DMS153 treated with DMSO at 0.1 percent for 48 hours (cell line): ENCODE measurements around the gene NOP56.

ENCODE experiments used
- DNase-seq: peaks from one replicate; lab custom pipeline; 2025; ENCODE audit not compliant: unreplicated experiment; lab: John Stamatoyannopoulos, UW

NOP56 gene

GRCh38 chr20:2651772-2652723, at the start of gene NOP56:
NOP56 (plus strand) TSS chr20:2652632; CDS start chr20:2652661, 29 bp downstream.
- DNase-seq, result peak; percentile 78

GRCh38 chr20:2602746-2603145, 49.7 kb upstream of the NOP56 start:
- no peak for DNase-seq

GRCh38 chr20:2603816-2604505, 48.5 kb upstream of the NOP56 start:
- DNase-seq, result peak; percentile 72

- peak; percentile 72 for DNase-seq
Measured at GRCh38 chr20:2604506-2604835, 48.0 kb upstream of the NOP56 start.

GRCh38 chr20:2606507-2607006, 45.9 kb upstream of the NOP56 start:
- DNase-seq, result no peak

GRCh38 chr20:2610326-2610725, 42.1 kb upstream of the NOP56 start:
- DNase-seq, result no peak

GRCh38 chr20:2610941-2611720, 41.3 kb upstream of the NOP56 start:
- peak; percentile 2 for DNase-seq

- DNase-seq, result no peak
Measured at GRCh38 chr20:2612073-2612472, 40.4 kb upstream of the NOP56 start.

- DNase-seq, result no peak
Measured at GRCh38 chr20:2616634-2617033, 35.8 kb upstream of the NOP56 start.

GRCh38 chr20:2617099-2617714, 35.2 kb upstream of the NOP56 start:
- no peak for DNase-seq

GRCh38 chr20:2618815-2619214, 33.6 kb upstream of the NOP56 start:
- no peak for DNase-seq

GRCh38 chr20:2619337-2619736, 33.1 kb upstream of the NOP56 start:
- no peak for DNase-seq

- no peak for DNase-seq
Measured at GRCh38 chr20:2619961-2620595, 32.4 kb upstream of the NOP56 start.

- DNase-seq, result no peak
Measured at GRCh38 chr20:2624190-2624589, 28.2 kb upstream of the NOP56 start.

- no peak for DNase-seq
Measured at GRCh38 chr20:2625062-2625461, 27.4 kb upstream of the NOP56 start.

- DNase-seq, result no peak
Measured at GRCh38 chr20:2626853-2627541, 25.4 kb upstream of the NOP56 start.

GRCh38 chr20:2631228-2631627, 21.2 kb upstream of the NOP56 start:
- DNase-seq, result no peak

- no peak for DNase-seq
Measured at GRCh38 chr20:2633381-2633780, 19.1 kb upstream of the NOP56 start.

GRCh38 chr20:2637246-2637645, 15.2 kb upstream of the NOP56 start:
- no peak for DNase-seq

GRCh38 chr20:2640260-2640659, 12.2 kb upstream of the NOP56 start:
- DNase-seq, result no peak
